GM18909 (cell line): ENCODE measurements around the gene GRM1.
"Not testable (repeated sequence)": the region's sequence is repeated elsewhere in the genome, so short reads cannot be mapped to it uniquely, and the experiment has no call there.

Experiments
- ATAC-seq: cut with Tn5 transposase; IDR thresholded peaks from one replicate; pipeline ENCODE4 v1.9.1; 2021; ENCODE audit warnings: mild to moderate bottlenecking; ENCODE audit not compliant: unreplicated experiment, poor library complexity

GRM1 gene

DNA sequence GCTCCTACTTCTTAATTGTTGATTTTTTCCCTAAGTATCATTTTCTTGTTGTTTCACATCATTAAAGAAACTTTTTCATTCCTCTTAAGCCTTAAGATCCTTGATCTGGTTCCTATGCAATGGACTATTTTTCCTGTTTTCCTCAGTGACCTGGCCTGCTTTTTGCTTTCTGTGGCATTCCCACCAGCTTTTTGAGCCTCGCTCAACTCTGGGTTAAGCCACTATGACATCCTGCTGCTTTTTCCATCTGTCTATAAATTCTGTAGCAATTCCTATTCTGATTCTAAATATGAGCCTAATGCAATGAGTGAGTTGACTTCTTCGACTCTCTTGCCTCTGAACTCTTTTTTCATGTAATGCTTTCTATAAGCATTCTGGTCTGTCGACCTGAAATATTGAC, 160.3 kb downstream of the GRM1 start:
- ATAC-seq = no peak

DNA sequence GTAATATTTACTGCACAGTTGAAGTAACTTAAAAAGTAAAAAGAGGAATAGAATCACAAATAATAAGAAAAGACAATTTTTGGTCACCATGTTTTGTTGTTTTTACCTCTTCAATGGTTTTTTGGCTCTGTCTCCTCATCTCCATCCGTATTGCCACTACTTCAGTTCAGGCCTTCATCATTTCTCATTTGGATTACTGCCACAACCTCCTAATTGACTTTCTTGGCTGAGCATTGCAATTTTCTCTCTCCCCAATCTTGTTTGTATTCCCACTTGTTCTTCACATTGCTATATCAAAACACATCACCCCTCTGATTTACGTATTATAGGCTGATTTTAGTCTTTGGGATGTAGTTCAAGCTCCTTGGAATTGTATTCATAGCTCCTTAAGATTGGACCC, 161.7 kb downstream of the GRM1 start:
- no peak for ATAC-seq

DNA sequence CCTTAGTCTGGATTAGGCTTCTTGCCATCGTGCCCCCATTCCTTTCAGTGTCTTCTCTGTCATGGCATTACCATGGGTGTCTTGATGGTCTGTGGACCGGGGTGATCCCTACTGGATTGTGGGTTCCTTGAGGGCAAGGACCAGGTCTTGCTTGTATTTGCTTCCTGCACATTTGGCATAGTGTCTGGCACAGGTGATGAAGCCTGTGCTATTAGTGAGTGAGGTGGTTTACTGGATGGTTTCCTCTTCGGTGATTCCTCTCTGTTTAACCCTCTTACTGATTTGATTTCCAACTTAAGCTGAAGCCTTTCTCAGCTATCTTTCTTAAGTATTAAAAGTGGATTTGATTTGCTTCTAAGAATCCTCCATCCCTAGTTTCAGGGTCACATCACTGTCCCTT, 162.3 kb downstream of the GRM1 start:
- ATAC-seq = no peak

DNA sequence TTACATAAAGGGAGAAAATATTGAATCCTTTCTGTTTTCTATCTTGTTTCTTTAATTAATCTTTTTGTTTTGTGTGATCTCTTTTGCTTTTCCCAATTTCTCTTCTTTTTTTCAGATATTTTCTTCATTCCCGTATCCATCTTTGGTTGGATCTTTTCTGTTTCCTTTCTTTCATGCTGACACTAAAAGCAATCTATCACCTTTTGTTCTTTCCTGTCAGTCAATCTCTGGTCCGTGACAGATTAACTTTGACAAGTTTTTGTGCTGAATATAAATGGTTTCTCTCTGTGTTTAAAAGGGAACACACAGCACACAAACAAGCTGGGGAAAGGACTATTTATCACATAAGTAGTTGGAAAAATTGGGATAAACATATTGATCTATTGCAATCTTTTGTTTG, 162.8 kb downstream of the GRM1 start:
- no peak for ATAC-seq

DNA sequence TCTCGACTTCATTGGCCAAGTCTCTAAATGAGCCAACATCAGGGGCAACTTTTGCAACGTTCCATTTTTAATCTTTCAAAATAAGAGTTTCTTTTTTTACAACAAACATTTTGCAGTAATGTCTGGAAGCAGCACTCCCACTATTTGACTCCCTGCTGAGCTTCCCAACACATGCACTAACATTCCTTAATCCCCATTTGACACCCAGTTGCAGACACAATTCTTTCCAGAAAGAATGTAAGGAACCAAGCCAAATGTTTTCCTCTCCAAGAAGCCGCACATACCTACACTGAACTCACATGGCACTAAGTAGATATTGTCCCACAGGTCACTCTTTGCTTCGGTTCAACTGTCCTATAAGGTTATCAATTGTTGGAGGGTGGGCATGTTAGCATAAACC, 165.6 kb downstream of the GRM1 start:
- ATAC-seq = no peak

DNA sequence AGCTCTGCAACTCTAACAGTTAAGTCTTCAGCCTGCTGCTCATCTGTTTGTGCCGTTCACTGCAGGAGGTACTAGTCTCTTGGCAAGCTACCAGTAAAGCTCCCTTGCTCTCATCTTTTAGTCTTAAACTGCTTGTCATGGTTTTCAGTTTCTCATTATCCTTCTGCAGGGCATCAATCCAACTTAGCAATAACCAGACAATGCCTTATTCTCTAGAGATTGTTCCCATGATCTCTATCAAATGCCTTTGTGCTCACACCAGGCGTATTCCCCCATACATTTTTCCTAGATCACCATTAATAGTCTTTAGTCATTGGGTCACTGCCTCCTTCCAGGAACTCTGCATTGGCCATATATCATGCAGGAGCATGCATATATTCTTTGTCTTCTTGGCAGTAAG, 171.3 kb downstream of the GRM1 start:
- ATAC-seq = no peak

DNA sequence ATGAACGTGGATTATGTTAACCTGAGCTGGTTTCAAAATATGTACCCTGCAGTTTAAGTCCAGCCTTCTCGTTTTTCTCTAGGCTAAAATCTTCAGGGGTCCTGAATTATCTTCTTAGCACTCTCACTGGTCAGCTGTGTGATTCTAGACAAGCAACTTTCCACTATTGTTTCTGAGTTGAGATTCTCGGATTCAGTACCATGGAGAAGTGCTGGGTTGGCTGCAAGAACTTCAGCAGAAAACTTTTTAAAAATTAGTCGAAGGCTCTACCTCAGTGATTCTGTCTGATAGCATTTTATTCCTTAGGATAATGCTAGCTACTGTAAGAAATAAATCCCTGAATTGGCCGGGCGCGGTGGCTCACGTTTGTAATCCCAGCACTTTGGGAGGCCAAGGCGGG, 173.7 kb downstream of the GRM1 start:
- ATAC-seq = no peak

DNA sequence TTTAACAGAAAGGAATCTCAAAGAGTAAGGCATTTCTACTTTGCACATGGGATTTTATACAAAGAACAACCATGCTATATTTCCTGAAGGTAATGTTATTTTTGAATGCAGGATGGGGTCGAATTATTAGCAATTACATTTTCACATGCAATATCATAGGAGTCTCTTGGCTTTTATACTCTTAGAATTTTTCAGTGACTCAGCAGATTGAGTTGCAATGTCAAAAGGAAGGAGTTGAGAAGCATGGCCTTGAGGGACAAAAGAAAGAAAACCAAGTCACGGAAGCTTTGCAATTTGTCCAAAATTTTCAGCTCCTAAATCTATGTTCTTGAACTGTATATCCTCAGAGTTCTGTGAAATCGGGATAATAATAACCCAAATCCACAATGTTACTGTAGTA, 181.1 kb downstream of the GRM1 start:
- no peak for ATAC-seq

DNA sequence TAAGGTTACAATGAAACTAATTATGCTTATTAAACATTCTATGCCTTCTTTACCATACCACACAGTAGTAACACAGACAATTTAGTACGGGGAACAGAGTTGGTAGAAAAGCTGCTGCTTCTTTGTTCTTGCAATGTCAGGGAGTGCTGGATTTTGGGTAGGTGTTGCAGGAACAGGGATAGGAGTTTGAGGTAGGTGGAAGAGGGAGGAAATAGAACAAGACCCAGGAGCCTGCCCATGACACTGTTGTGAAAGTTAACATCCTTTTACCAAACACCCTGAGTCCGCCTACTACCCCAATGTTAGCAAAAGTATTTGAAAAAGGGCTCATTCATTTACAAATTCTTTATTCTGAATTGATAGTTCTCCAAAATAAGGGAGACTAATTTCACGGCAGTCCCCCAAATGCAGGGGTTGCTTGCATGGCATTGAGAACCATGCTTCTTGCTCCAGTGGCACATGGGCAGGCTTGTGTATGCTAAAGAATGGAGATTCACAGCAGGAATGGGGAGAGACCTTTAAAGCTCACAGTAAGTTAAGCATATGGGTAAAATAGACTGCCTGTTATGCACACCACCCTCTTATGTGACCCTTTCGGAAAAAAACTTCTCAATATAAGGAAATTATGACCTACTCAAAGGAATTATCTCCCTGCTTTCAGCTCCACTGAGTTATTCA, 181.7 kb downstream of the GRM1 start:
- no peak for ATAC-seq

DNA sequence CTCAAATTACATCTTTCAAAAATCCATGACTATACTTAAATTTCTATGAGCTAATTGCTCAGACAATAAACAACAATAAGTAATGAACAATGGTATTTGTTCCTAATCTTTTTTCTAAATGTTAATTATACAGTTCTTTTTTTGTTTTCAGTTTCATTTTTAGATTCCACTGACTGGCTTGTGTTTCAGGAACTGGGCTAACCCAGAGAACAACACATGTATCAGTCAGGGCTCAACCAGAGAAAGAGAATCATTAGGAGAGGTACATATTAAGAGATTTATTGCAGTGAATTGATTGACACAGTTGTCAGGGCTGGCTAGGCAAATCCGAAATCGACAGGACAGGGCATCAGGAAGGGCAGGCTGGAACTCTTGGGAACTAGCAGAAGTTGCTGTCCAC, 182.8 kb downstream of the GRM1 start:
- peak; percentile 54 for ATAC-seq

DNA sequence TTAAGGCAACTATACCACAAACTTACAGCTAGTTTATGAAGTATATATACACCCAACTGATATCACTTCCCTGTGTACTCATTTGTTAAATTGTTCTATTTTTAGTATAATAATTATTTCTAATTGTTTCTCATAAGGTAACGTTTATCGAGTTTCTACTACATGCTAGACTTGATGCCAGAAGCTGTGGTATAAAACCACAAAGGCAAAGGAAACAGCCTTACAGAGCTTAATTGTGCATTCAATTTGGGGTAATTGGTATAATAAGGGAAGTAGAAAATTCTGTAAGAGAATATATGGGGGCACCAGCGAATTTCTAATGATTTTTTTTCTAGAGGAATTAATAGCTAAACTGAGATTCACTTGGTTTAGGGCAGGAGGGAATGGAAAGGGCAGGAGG, 183.9 kb downstream of the GRM1 start:
- ATAC-seq = no peak

DNA sequence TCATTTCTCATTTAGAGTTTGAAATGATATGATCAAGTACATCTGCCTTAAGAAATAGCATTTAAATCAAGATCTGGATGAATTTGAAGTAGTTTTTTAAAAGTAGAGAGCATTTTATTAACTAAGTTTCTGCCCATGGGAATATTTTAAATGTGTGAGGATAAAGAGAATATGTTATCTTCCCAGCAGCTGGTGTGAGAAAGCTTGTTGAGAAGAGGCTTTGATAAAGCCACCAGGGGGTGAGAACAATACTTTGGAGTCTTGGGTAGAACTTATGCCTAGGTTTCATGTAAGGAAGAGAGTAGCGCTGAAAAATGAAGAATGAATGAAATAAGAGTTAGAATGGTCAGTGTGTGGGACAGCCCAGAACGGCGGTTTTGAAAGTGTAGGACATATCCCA, 190.2 kb downstream of the GRM1 start:
- ATAC-seq = no peak

DNA sequence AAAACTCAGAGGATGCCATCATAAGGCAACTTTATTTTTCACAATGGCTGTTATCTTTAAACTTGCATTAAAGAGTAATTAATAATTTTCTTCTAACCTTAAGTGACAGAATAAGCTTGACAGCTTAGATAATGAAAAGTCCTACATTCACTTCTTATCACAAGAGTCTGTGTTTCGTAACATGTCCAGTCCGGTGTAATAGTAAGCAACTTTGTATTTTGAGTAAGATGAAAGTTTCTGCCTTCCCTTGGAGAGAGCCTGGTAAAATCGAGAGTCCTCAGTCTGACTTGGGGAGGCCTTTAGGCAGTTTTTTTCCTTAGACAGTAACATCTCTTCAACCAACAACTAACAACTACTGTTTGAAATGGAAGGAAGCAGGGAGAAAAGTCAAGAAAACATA, 195.6 kb downstream of the GRM1 start:
- ATAC-seq = no peak

DNA sequence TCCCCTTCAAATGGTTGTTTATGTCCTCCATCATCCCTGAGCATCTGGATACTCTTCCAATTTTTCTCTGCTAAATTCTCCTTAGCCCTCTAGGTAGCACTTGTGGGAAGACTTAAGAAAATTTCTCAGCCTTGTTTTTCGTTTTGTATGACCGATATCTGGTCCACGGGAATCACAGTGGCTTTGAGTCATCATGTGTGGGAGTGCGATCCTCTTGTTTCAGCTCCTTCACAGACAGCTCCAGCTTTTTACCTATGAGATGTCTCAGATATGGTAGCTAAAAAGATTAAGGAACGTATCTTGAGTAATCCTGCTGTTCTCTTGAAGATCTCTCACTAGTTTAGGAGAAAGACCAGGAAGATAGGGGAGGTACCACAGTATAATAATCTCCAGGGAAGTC, 196.1 kb downstream of the GRM1 start:
- no peak for ATAC-seq

DNA sequence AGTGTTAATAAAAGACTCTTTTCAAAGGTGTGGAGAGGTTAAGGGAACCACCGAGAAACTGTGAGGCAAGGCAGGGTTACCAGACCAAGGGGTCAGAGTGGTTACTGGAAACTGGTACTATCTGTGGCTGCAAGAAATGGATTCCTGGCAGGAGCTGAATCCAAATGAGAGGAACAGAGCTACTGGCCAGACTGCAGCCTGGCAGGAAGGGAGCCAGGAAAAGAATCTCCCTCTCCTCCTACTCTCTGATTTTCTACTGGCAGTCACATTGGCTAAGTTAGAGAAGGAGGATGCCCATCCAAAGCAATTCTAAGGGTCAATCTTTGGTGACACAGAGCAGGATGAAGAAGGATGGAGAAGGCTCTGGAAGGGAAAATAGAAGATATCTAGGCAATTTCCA, 211.5 kb downstream of the GRM1 start:
- ATAC-seq = no peak

DNA sequence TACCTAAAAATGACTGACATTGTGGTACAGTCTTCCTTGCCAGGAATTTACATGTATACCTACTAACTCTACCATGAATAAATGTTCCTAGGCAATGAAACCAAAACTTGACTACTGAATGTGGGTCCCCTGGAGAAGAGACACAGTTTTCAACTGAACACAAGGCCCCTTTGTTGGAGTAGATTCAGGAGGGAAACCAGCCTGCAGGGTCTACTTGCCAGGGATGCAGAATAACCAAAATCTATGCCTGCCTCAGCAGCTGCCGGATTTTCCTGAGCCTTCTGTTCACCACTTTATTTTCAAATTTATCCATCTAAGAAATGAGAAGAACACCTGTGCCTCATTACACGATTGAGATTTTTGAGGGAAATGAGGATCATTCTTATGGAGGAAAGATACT, 211.9 kb downstream of the GRM1 start:
- ATAC-seq = no peak

DNA sequence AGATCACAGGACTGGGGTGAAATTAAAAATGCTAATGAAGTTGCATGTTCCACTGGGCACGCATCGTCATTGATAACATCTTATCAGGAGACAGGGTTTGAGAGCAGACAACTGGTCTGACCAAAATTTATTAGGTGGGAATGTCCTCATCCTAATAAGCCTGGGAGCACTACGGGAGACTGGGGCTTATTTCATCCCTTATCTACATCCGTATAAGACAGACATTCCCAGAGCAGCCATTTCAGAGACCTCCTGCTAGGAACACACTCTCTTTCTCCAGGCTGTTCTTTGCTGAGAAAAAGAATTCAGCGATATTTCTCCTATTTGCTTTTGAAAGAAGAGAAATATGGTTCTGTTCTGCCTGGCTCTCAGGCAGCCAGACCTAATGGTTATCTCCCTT, 214.8 kb downstream of the GRM1 start:
- not testable (repeated sequence) for ATAC-seq

DNA sequence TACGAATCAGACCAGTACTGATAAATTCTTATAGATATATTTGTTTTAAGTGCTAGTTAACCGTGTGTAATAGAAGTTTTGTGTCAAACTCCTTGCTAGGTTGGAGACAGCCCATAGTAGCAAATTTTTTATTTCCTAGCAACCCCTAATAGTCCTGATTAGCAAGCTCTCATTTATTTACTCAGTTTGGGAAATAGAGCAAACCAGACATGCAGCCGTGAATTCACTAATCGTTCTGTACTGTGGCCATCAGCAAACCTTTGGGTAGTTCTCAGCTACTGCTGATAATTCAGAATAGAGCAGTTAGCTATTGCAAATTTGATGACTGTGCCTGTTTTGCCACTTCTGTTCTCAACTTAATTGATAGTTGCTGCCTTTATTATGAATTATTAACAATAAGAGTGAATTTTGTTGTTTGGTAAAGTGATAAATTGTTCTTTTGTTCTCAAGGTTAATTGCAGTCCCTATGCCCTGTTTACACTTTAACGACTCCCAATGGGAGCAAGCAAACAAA, 215.8 kb downstream of the GRM1 start:
- ATAC-seq = no peak

DNA sequence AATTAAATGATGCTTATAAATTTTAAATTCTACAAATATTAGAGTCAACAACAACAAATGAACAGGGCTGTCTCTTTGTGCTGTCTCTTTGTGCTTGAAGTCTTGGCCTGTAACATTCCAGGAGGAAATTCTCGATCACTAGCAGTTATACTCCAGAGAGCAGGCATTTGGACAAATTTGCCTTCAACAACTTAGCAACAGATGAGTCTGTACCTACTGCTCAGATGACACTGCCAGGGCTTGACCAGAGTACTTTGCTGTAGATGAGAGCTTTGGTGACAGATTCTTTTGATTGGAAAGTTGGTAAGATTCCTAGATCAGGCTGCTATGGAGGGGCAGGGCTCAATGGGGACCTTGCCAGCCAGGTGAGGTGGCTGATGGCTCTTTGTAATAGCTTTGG, 217.2 kb downstream of the GRM1 start:
- ATAC-seq = no peak

DNA sequence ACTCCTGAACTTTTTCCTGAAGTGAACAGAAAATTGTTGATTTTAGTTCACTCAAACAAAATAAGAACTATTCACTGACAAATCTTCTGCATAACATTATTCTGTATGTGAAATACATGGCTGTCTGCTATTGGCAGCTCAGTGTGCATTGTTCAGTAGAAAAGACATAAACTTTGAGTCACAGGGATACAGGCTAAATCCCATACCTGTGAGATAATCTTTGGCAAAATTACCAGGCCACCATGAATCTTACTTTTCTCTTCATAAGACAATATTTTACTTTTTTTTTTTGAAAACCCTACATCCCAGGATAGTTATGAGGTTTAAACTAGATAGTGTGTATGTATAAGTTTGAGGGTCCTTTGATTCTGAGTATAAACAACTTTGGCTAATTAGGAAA, 224.8 kb downstream of the GRM1 start:
- ATAC-seq = no peak

DNA sequence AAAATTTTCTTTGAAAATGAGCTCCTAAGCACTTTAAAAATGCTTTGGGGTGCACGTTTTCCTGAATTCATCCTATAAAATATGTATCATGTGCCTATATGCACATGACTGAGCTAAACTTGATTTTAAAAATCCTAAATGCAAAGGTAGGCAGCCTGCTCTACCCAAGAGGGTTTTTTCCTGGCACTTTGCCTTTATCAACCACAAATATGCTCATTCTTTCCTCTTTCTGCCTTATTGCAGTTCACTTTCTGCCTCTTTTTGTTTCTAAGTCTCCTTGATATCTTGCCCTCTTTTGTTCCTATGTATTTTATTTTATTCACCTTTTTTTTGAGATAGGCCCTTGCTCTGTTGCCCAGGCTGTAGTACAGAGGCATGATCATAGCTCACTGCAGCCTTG, 229.3 kb downstream of the GRM1 start:
- no peak for ATAC-seq

DNA sequence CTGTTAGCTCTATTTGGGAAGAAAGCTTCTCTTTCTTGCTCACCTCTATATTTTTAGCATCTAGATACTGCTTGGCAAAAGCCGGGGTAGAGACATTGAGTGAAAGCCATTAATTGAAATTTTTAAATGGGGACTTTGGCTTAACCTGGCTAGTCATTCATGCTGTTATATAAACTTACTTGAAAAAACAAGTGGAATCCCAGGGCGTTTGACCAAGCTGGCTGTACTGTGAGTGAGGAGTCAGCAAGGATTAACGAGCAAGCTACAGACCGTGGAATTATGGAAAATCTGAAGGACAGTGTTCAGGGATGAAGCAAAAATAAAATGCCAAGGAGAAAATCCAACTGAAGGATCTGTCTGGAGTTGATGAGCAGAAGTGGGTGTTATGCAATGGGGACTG, 232.0 kb downstream of the GRM1 start:
- ATAC-seq = no peak

DNA sequence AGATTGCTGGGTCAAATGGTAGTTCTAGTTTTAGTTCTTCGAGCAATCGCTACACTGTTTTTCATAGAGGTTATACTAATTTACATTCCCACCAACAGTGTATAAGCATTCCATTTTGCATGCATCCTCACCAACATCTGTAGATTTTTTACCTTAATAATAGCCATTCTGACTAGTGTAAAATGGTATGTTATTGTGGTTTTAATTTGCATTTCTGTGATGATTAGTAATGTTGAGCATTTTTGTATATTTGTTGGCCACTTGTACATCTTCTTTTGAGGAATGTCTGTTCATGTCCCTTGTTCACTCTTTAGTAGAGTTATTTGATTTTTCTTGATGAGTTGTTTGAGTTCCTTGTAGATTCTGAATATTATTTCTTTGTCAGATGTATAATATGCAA, 236.2 kb downstream of the GRM1 start:
- no peak for ATAC-seq
